Measurements from ENCODE around the gene ANKUB1. TPM values are rescaled to one million over a fixed set of nuclear protein-coding genes. Genes with fewer than 3 reads are reported as not detected.

Gene ANKUB1
- total and polyA plus RNA-seq, 3 donors from 2014 or later = 0.56 to 3.3 (median 2.5) TPM

DNA sequence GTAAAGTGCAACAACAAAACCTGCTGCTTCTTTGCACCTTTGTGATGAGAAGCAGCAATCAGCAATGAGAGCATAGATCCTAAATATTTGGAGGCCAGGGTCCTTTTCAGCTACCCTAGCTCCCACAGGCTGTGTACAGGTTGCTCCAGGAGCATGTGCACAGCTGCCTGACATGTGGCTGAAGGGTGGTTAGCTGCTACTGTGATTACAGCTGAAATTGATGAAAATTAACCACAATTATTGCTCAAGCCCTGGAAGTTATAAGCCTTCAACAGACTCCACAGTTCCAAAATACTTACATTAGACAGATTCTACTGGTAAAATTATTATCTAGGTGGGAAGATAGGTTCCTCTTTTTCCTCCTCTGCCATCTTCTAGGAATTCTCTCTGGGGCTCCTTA, 68.6 kb downstream of the ANKUB1 start:
- intact Hi-C loops (cut with DNase I; ENCODE audit: low total_unique reads) = no loop called here
- TF ChIP-seq CTCF (IDR thresholded peaks at IDR 0.05) = no peak
- no peak for TF ChIP-seq POLR2A (IDR thresholded peaks at IDR 0.05)
- Histone ChIP-seq H3K36me3 (ENCODE audit: low read depth, missing control alignments) (no peaks in the 10 kb centered on the region), H3K4me3 (no peak overlapping the region), H3K27ac (no peak overlapping the region), H3K27me3 (no peaks in the 10 kb centered on the region), H3K4me1 (no peaks in the 10 kb centered on the region), H3K9me3 (no peaks in the 10 kb centered on the region)
- no peak for DNase-seq

DNA sequence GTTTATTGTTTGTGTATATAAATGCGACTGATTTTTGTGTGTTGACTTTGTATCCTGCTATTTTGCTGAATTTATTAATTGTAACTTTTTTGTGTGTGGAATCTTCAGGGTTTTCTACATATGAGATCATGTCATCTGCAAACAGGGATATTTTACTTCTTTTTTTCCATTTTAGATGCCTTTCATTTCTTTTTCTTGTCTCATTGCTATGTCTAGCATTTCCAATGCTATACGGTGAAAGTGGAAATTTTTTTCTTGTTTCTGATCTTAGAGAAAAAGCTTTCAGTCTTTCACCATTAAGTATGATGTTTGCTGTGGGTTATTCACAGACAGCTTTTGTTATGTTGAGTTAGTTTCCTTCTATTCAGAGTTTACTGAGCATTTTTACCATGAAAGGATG, 71.4 kb downstream of the ANKUB1 start:
- no peak overlapping the region for H3K4me3 ChIP-seq
- DNase-seq = no peak
- H3K27ac ChIP-seq = no peak overlapping the region
- no peak for TF ChIP-seq POLR2A (IDR thresholded peaks at IDR 0.05)
- no peak for TF ChIP-seq CTCF (IDR thresholded peaks at IDR 0.05)
- no peaks in the 10 kb centered on the region for H3K9me3 ChIP-seq
- intact Hi-C loops (cut with DNase I; ENCODE audit: low total_unique reads) = no loop called here
- peaks cover 6% of the 10 kb centered on the region for H3K4me1 ChIP-seq
- no peaks in the 10 kb centered on the region for H3K27me3 ChIP-seq
- no peaks in the 10 kb centered on the region for H3K36me3 ChIP-seq (ENCODE audit: low read depth, missing control alignments)
- 92 to 100% methylated on average over 2 of the region's 2 CpGs for WGBS, 2 donors

- DNase-seq = peak; percentile 79
- TF ChIP-seq POLR2A (IDR thresholded peaks at IDR 0.05) (no peak), CTCF (IDR thresholded peaks at IDR 0.05) (peak; percentile 64 to 66 (median 66))
- Histone ChIP-seq H3K9me3 (no peaks in the 10 kb centered on the region), H3K4me1 (peaks cover 6% of the 10 kb centered on the region), H3K27me3 (no peaks in the 10 kb centered on the region), H3K36me3 (ENCODE audit: low read depth, missing control alignments) (no peaks in the 10 kb centered on the region), H3K4me3 (no peak overlapping the region), H3K27ac (no peak overlapping the region)
- intact Hi-C loops (cut with DNase I; ENCODE audit: low total_unique reads) = loop anchor here (10.0 kb wide), 1 partner anchor 203 kb away; no protein-coding TSS in a partner anchor
- WGBS, 2 donors = 15 to 33% methylated on average over 2 of the region's 2 CpGs
Observed at GRCh38 chr3:149717391-149718056, 74.8 kb downstream of the ANKUB1 start.

DNA sequence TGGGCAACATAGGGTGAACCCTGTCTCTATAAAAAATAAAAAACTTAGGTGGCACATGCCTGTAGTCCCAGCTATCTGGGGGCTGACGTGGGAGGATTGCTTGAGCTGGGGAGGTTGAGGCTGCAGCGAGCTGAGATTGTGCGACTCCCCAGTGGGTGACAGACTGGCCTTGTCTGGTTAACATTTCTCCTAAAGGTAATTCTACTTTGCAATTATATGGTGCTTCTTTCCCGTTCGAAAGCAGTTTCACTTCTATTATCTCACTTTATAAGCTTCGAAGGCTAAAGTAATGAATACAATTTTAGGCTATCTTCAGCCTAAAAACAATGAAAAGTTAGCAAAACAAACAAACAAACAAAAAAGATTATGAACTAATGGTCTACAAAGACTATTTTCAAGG, 75.4 kb downstream of the ANKUB1 start:
- H3K4me1 ChIP-seq = peaks cover 6% of the 10 kb centered on the region
- no peaks in the 10 kb centered on the region for H3K36me3 ChIP-seq (ENCODE audit: low read depth, missing control alignments)
- no peak overlapping the region for H3K4me3 ChIP-seq
- no peaks in the 10 kb centered on the region for H3K9me3 ChIP-seq
- 40 to 47% methylated on average over 6 of the region's 6 CpGs for WGBS, 2 donors
- TF ChIP-seq POLR2A (IDR thresholded peaks at IDR 0.05) (no peak), CTCF (IDR thresholded peaks at IDR 0.05) (no peak)
- no peak overlapping the region for H3K27ac ChIP-seq
- no peak for DNase-seq
- intact Hi-C loops (cut with DNase I; ENCODE audit: low total_unique reads) = loop anchor here (10.0 kb wide), 1 partner anchor 202 kb away; no protein-coding TSS in a partner anchor
- no peaks in the 10 kb centered on the region for H3K27me3 ChIP-seq

DNA sequence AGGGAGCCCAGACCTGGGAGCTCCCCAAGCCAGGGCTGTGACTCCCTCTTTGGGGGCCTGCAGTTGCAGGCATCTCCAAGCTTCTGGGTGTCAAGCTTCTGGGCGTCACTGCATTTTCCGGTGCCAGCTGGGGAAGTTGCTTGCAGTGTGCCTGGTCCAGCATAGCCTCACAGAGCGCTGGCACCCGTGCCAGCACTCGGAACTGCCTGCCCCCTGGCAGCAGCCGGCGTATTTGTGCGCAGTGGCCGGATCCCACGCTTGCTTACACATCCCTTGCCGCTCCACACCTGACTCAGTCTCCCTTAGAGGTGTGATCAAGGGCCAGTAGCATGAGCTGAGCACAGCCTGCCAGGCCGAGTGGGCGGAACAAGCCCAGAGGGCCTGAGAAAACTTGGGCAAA, 77.1 kb downstream of the ANKUB1 start:
- DNase-seq = no peak
- no peaks in the 10 kb centered on the region for H3K27me3 ChIP-seq
- TF ChIP-seq CTCF (IDR thresholded peaks at IDR 0.05) (no peak), POLR2A (IDR thresholded peaks at IDR 0.05) (no peak)
- H3K27ac ChIP-seq = no peak overlapping the region
- H3K4me1 ChIP-seq = peaks cover 6% of the 10 kb centered on the region
- intact Hi-C loops (cut with DNase I; ENCODE audit: low total_unique reads) = loop anchor here (10.0 kb wide), 1 partner anchor 200 kb away; no protein-coding TSS in a partner anchor
- no peaks in the 10 kb centered on the region for H3K9me3 ChIP-seq
- H3K36me3 ChIP-seq (ENCODE audit: low read depth, missing control alignments) = no peaks in the 10 kb centered on the region
- no peak overlapping the region for H3K4me3 ChIP-seq
- WGBS, 2 donors = 90% methylated on average over 5 to 13 of the region's 13 CpGs

Data from testis (tissue), 3 donors.